HepG2 (cell line): ENCODE measurements around the gene TEX19.

Experiments used
- JUND ChIP-seq: sonication (generic); formaldehyde crosslinking; IDR thresholded peaks from 2 replicates; pipeline ENCODE4 v1.8.0; 2022; ENCODE audit warnings: mild to moderate bottlenecking, missing genetic modification reagents
- NCOR1 ChIP-seq: fragments of 200-600 bp; sonication (generic); IDR thresholded peaks from 2 replicates; pipeline ENCODE4 v1.7.0; 2017; ENCODE audit warnings: antibody characterized with exemption, low read length, borderline replicate concordance
- ZBTB34 ChIP-seq: sonication (generic); formaldehyde crosslinking; IDR thresholded peaks from 2 replicates; pipeline ENCODE4 v1.8.0; 2022; ENCODE audit warnings: mild to moderate bottlenecking, missing genetic modification reagents
- ZNF580 ChIP-seq: IDR thresholded peaks from 2 replicates; pipeline ENCODE4 v1.6.1; 2016; ENCODE audit warnings: low read depth, borderline replicate concordance

GRCh38 chr17:82391496-82392066, 32.5 kb downstream of the TEX19 start:
- TF ChIP-seq ZNF580 = no peak
- no peak for TF ChIP-seq NCOR1
- no peak for TF ChIP-seq JUND (CRISPR knock-in tag)
- no peak for TF ChIP-seq ZBTB34 (CRISPR knock-in tag)
